Dermis blood vessel endothelial cell (primary cell): Measurements from ENCODE around the gene NAP1L5. TPM values are rescaled to one million over a fixed set of nuclear protein-coding genes. Genes with fewer than 3 reads are reported as not detected.
A peak's percentile ranks its signal among the peaks of the same experiment; 100 is the strongest.

ENCODE experiments used
- DNase-seq: peaks from one replicate; pipeline ENCODE4 v3.0.0; 2010
- total RNA-seq: library from RNA; depleted of rRNA; stranded (reverse); fragments of >200 nt; gene quantifications from 2 replicates; pipeline ENCODE4 v1.2.3, GENCODE V29; 2014

NAP1L5 gene
- total RNA-seq, 1 donor from 2014 or later: 2.7 TPM

- DNase-seq: peak; percentile 89
Observed at GRCh38 chr4:88659055-88659889, 38.4 kb downstream of the NAP1L5 start.

- DNase-seq: no peak
Observed at GRCh38 chr4:88655226-88655625, 42.4 kb downstream of the NAP1L5 start.

GRCh38 chr4:88653371-88653946, 44.2 kb downstream of the NAP1L5 start:
- DNase-seq: no peak

GRCh38 chr4:88649716-88650115, 47.9 kb downstream of the NAP1L5 start:
- DNase-seq: no peak

GRCh38 chr4:88646528-88647280, 50.9 kb downstream of the NAP1L5 start:
- DNase-seq: no peak

- DNase-seq: no peak
Observed at GRCh38 chr4:88645994-88646393, 51.6 kb downstream of the NAP1L5 start.

Other genes starting within 250 kb of the NAP1L5 start
- gene HERC5, start 240.7 kb downstream of the NAP1L5 start, total RNA-seq: 6.7 and 9.7 TPM in 2 replicates
- 64.4 and 78.1 TPM in 2 replicates for gene PYURF, start 174.1 kb downstream of the NAP1L5 start, total RNA-seq
- 11.4 and 13.1 TPM in 2 replicates for gene HERC3, start 105.3 kb downstream of the NAP1L5 start, total RNA-seq